HUES48 (cell line): ENCODE results near the gene KRT2.

Source experiments
- H3K27ac ChIP-seq: one replicate; pipeline ENCODE4 v1.7.0; 2013; ENCODE audit warnings: low read depth, low read length, inconsistent platforms
- H3K27me3 ChIP-seq: 2 replicates; pipeline ENCODE4 v1.6.1; 2013; ENCODE audit warnings: mild to moderate bottlenecking, low read length; ENCODE audit not compliant: control insufficient read depth, insufficient read depth
- H3K36me3 ChIP-seq: 2 replicates; pipeline ENCODE4 v1.6.1; 2013; ENCODE audit warnings: low read length; ENCODE audit not compliant: control insufficient read depth, insufficient read depth
- H3K4me1 ChIP-seq: 2 replicates; pipeline ENCODE4 v1.6.1; 2013; ENCODE audit warnings: mild to moderate bottlenecking, low read length; ENCODE audit not compliant: control insufficient read depth, insufficient read depth
- H3K4me3 ChIP-seq: 2 replicates; pipeline ENCODE4 v1.5.1; 2013; ENCODE audit warnings: mild to moderate bottlenecking, low read depth, low read length
- H3K9ac ChIP-seq: 2 replicates; pipeline ENCODE4 v1.6.1; 2013; ENCODE audit warnings: mild to moderate bottlenecking, low read depth, low read length, moderate library complexity
- H3K9me3 ChIP-seq: 2 replicates; pipeline ENCODE4 v1.6.1; 2013; ENCODE audit warnings: low read length; ENCODE audit not compliant: control insufficient read depth, insufficient read depth

KRT2 gene

GRCh38 chr12:52663420-52663819 is 11.4 kb upstream of the KRT2 start:
- Histone ChIP-seq H3K4me3 (no peak overlapping the region), H3K4me1 (no peaks in the 10 kb centered on the region), H3K27me3 (no peaks in the 10 kb centered on the region; the same call in 1 of the 2 replicates), H3K36me3 (no peaks in the 10 kb centered on the region), H3K9ac (no peak overlapping the region), H3K9me3 (no peaks in the 10 kb centered on the region), H3K27ac (no peak overlapping the region)

GRCh38 chr12:52662918-52663229 is 10.9 kb upstream of the KRT2 start:
- Histone ChIP-seq H3K27ac (no peak overlapping the region), H3K4me3 (no peak overlapping the region), H3K36me3 (no peaks in the 10 kb centered on the region), H3K9ac (no peak overlapping the region), H3K4me1 (no peaks in the 10 kb centered on the region), H3K27me3 (no peaks in the 10 kb centered on the region; the same call in 1 of the 2 replicates), H3K9me3 (no peaks in the 10 kb centered on the region)

- Histone ChIP-seq H3K36me3 (no peaks in the 10 kb centered on the region), H3K27ac (no peak overlapping the region), H3K27me3 (no peaks in the 10 kb centered on the region; the same call in 1 of the 2 replicates), H3K4me1 (no peaks in the 10 kb centered on the region), H3K9me3 (no peaks in the 10 kb centered on the region), H3K4me3 (no peak overlapping the region), H3K9ac (no peak overlapping the region)
These were observed 10.3 kb upstream of the KRT2 start for GRCh38 chr12:52662093-52662917.

GRCh38 chr12:52661668-52662067 is 9.7 kb upstream of the KRT2 start:
- no peaks in the 10 kb centered on the region for H3K36me3 ChIP-seq
- no peaks in the 10 kb centered on the region for H3K9me3 ChIP-seq
- H3K4me3 ChIP-seq: no peak overlapping the region
- H3K4me1 ChIP-seq: no peaks in the 10 kb centered on the region
- H3K9ac ChIP-seq: no peak overlapping the region
- no peak overlapping the region for H3K27ac ChIP-seq
- H3K27me3 ChIP-seq: no peaks in the 10 kb centered on the region; the same call in 1 of the 2 replicates

GRCh38 chr12:52660934-52661499 is 9.0 kb upstream of the KRT2 start:
- H3K9me3 ChIP-seq: no peaks in the 10 kb centered on the region
- H3K4me3 ChIP-seq: no peak overlapping the region
- no peak overlapping the region for H3K27ac ChIP-seq
- H3K27me3 ChIP-seq: no peaks in the 10 kb centered on the region; the same call in 1 of the 2 replicates
- H3K4me1 ChIP-seq: no peaks in the 10 kb centered on the region
- H3K9ac ChIP-seq: no peak overlapping the region
- no peaks in the 10 kb centered on the region for H3K36me3 ChIP-seq

GRCh38 chr12:52659951-52660350 is 7.9 kb upstream of the KRT2 start:
- no peak overlapping the region for H3K27ac ChIP-seq
- H3K36me3 ChIP-seq: no peaks in the 10 kb centered on the region
- no peaks in the 10 kb centered on the region for H3K9me3 ChIP-seq
- no peaks in the 10 kb centered on the region for H3K4me1 ChIP-seq
- H3K27me3 ChIP-seq: no peaks in the 10 kb centered on the region; the same call in 1 of the 2 replicates
- no peak overlapping the region for H3K9ac ChIP-seq
- no peak overlapping the region for H3K4me3 ChIP-seq

GRCh38 chr12:52659395-52659794 is 7.4 kb upstream of the KRT2 start:
- Histone ChIP-seq H3K9ac (no peak overlapping the region), H3K27ac (no peak overlapping the region), H3K4me1 (no peaks in the 10 kb centered on the region), H3K9me3 (no peaks in the 10 kb centered on the region), H3K36me3 (no peaks in the 10 kb centered on the region), H3K4me3 (no peak overlapping the region), H3K27me3 (no peaks in the 10 kb centered on the region; the same call in 1 of the 2 replicates)

GRCh38 chr12:52658196-52658595 is 6.2 kb upstream of the KRT2 start:
- no peaks in the 10 kb centered on the region for H3K27me3 ChIP-seq

GRCh38 chr12:52657250-52657902 is 5.4 kb upstream of the KRT2 start:
- Histone ChIP-seq H3K9ac (no peak overlapping the region), H3K36me3 (no peaks in the 10 kb centered on the region), H3K4me1 (no peaks in the 10 kb centered on the region), H3K27ac (no peak overlapping the region), H3K4me3 (no peak overlapping the region), H3K9me3 (no peaks in the 10 kb centered on the region), H3K27me3 (no peaks in the 10 kb centered on the region)

More at GRCh38 chr12:52658196-52658595, 6.2 kb upstream of the KRT2 start:
- H3K27ac ChIP-seq: no peak overlapping the region
- no peaks in the 10 kb centered on the region for H3K9me3 ChIP-seq
- no peaks in the 10 kb centered on the region for H3K36me3 ChIP-seq
- no peak overlapping the region for H3K4me3 ChIP-seq
- no peak overlapping the region for H3K9ac ChIP-seq
- no peaks in the 10 kb centered on the region for H3K4me1 ChIP-seq

- no peak overlapping the region for H3K9ac ChIP-seq
- H3K9me3 ChIP-seq: 0 out of 2 replicates have a peak, but pooled peaks cover 4% of the 10 kb centered on the region
- no peaks in the 10 kb centered on the region for H3K4me1 ChIP-seq
- no peaks in the 10 kb centered on the region for H3K27me3 ChIP-seq
- H3K4me3 ChIP-seq: no peak overlapping the region
- H3K27ac ChIP-seq: no peak overlapping the region
- H3K36me3 ChIP-seq: no peaks in the 10 kb centered on the region
These were observed 4.6 kb upstream of the KRT2 start for GRCh38 chr12:52656616-52657015.

- Histone ChIP-seq H3K27me3 (no peaks in the 10 kb centered on the region), H3K36me3 (no peaks in the 10 kb centered on the region), H3K27ac (no peak overlapping the region), H3K4me3 (no peak overlapping the region), H3K4me1 (no peaks in the 10 kb centered on the region), H3K9ac (no peak overlapping the region), H3K9me3 (0 out of 2 replicates have a peak, but pooled peaks cover 4% of the 10 kb centered on the region)
These were observed 3.7 kb upstream of the KRT2 start for GRCh38 chr12:52655720-52656124.
